HAP-1 (cell line): ENCODE data around the gene CD34.

Experiments
- DNase-seq, 2 experiments: peaks; one replicate each; pipeline ENCODE4 v3.0.0-alpha.2; 2016 to 2020; ENCODE audit warnings: low spot score in 2 of 2
- H3K27me3 ChIP-seq: fragments of 250-450 bp; sonication (Bioruptor Pico); 2 replicates; pipeline ENCODE4 v1.5.1; 2020; ENCODE audit warnings: low read depth, mild to moderate bottlenecking, moderate library complexity
- H3K36me3 ChIP-seq: fragments of 250-450 bp; sonication (Bioruptor Pico); replicated peaks from 2 replicates; pipeline ENCODE4 v1.5.1; 2020; ENCODE audit warnings: mild to moderate bottlenecking
- H3K4me1 ChIP-seq: fragments of 250-450 bp; sonication (Bioruptor Pico); 2 replicates; pipeline ENCODE4 v1.5.1; 2020; ENCODE audit warnings: mild to moderate bottlenecking
- H3K4me3 ChIP-seq: fragments of 250-450 bp; sonication (Bioruptor Pico); 2 replicates; pipeline ENCODE4 v1.5.1; 2020; ENCODE audit warnings: mild to moderate bottlenecking, moderate library complexity
- H3K9me3 ChIP-seq: fragments of 250-450 bp; sonication (Bioruptor Pico); 2 replicates; pipeline ENCODE4 v1.5.1; 2020; ENCODE audit warnings: mild to moderate bottlenecking, moderate library complexity
- in situ Hi-C: fragments of 300-500 bp; cut with MboI; formaldehyde crosslinking; loops from 3 replicates; pipeline ENCODE4 v1.14.3; 2020; ENCODE audit warnings: low sequenced_read_pairs, inconsistent platforms, mixed read lengths

Gene CD34

GRCh38 chr1:207901041-207901653 lies 9.8 kb downstream of the CD34 start:
- H3K4me1 ChIP-seq, result no peaks in the 10 kb centered on the region

GRCh38 chr1:207898836-207899235 lies 12.1 kb downstream of the CD34 start:
- H3K9me3 ChIP-seq, result no peaks in the 10 kb centered on the region
- no peak overlapping the region for H3K4me3 ChIP-seq
- no peak for DNase-seq
- H3K36me3 ChIP-seq, result no peaks in the 10 kb centered on the region
- H3K27me3 ChIP-seq, result no peaks in the 10 kb centered on the region; the same call in 1 of the 2 replicates
- H3K4me1 ChIP-seq, result no peaks in the 10 kb centered on the region
- in situ Hi-C loops, result no loop called here

More at GRCh38 chr1:207901041-207901653, 9.8 kb downstream of the CD34 start:
- in situ Hi-C loops, result no loop called here
- H3K4me3 ChIP-seq, result no peak overlapping the region
- H3K36me3 ChIP-seq, result no peaks in the 10 kb centered on the region
- H3K27me3 ChIP-seq, result no peaks in the 10 kb centered on the region
- no peaks in the 10 kb centered on the region for H3K9me3 ChIP-seq
- no peak for DNase-seq

GRCh38 chr1:207898260-207898659 lies 12.7 kb downstream of the CD34 start:
- Histone ChIP-seq H3K36me3 (no peaks in the 10 kb centered on the region), H3K9me3 (no peaks in the 10 kb centered on the region), H3K4me3 (no peak overlapping the region), H3K27me3 (no peaks in the 10 kb centered on the region; the same call in 1 of the 2 replicates), H3K4me1 (no peaks in the 10 kb centered on the region)
- no peak for DNase-seq
- in situ Hi-C loops, result no loop called here

- Histone ChIP-seq H3K9me3 (no peaks in the 10 kb centered on the region), H3K36me3 (no peaks in the 10 kb centered on the region), H3K27me3 (no peaks in the 10 kb centered on the region; the same call in 1 of the 2 replicates), H3K4me3 (no peak overlapping the region), H3K4me1 (no peaks in the 10 kb centered on the region)
- DNase-seq, result peak in 1 of 2 experiments; percentile 8
- in situ Hi-C loops, result no loop called here
Measured at GRCh38 chr1:207897188-207897587, 13.7 kb downstream of the CD34 start.

GRCh38 chr1:207896547-207896946 lies 14.4 kb downstream of the CD34 start:
- no peaks in the 10 kb centered on the region; the same call in 1 of the 2 replicates for H3K27me3 ChIP-seq

GRCh38 chr1:207894704-207895103 lies 16.2 kb downstream of the CD34 start:
- DNase-seq, result no peak
- Histone ChIP-seq H3K4me3 (no peak overlapping the region), H3K27me3 (no peaks in the 10 kb centered on the region; the same call in 1 of the 2 replicates), H3K36me3 (no peaks in the 10 kb centered on the region), H3K4me1 (no peaks in the 10 kb centered on the region), H3K9me3 (no peaks in the 10 kb centered on the region)
- in situ Hi-C loops, result no loop called here

More at GRCh38 chr1:207896547-207896946, 14.4 kb downstream of the CD34 start:
- DNase-seq, result no peak
- Histone ChIP-seq H3K9me3 (no peaks in the 10 kb centered on the region), H3K4me3 (no peak overlapping the region), H3K4me1 (no peaks in the 10 kb centered on the region), H3K36me3 (no peaks in the 10 kb centered on the region)
- in situ Hi-C loops, result no loop called here

- Histone ChIP-seq H3K9me3 (no peaks in the 10 kb centered on the region), H3K27me3 (no peaks in the 10 kb centered on the region; the same call in 1 of the 2 replicates), H3K4me1 (no peaks in the 10 kb centered on the region), H3K36me3 (no peaks in the 10 kb centered on the region), H3K4me3 (no peak overlapping the region)
- in situ Hi-C loops, result no loop called here
- DNase-seq, result no peak
Measured at GRCh38 chr1:207893737-207894582, 17.0 kb downstream of the CD34 start.

GRCh38 chr1:207892764-207893163 lies 18.2 kb downstream of the CD34 start:
- Histone ChIP-seq H3K4me1 (no peaks in the 10 kb centered on the region), H3K27me3 (no peaks in the 10 kb centered on the region; the same call in 1 of the 2 replicates), H3K9me3 (no peaks in the 10 kb centered on the region), H3K36me3 (no peaks in the 10 kb centered on the region), H3K4me3 (no peak overlapping the region)
- no peak for DNase-seq
- in situ Hi-C loops, result no loop called here

- Histone ChIP-seq H3K27me3 (no peaks in the 10 kb centered on the region; the same call in 1 of the 2 replicates), H3K36me3 (no peaks in the 10 kb centered on the region), H3K9me3 (no peaks in the 10 kb centered on the region), H3K4me3 (no peak overlapping the region), H3K4me1 (no peaks in the 10 kb centered on the region)
- no peak for DNase-seq
- in situ Hi-C loops, result no loop called here
Measured at GRCh38 chr1:207891148-207891547, 19.8 kb downstream of the CD34 start.

- no peaks in the 10 kb centered on the region for H3K9me3 ChIP-seq
- no peak for DNase-seq
- no peaks in the 10 kb centered on the region for H3K4me1 ChIP-seq
- H3K4me3 ChIP-seq, result no peak overlapping the region
- in situ Hi-C loops, result no loop called here
- H3K36me3 ChIP-seq, result no peaks in the 10 kb centered on the region
- no peaks in the 10 kb centered on the region; the same call in 1 of the 2 replicates for H3K27me3 ChIP-seq
Measured at GRCh38 chr1:207890136-207890738, 20.7 kb downstream of the CD34 start.

GRCh38 chr1:207888652-207889051 lies 22.3 kb downstream of the CD34 start:
- no peaks in the 10 kb centered on the region for H3K36me3 ChIP-seq
- in situ Hi-C loops, result no loop called here
- DNase-seq, result no peak
- H3K4me1 ChIP-seq, result no peaks in the 10 kb centered on the region
- no peaks in the 10 kb centered on the region; the same call in 1 of the 2 replicates for H3K27me3 ChIP-seq
- no peak overlapping the region for H3K4me3 ChIP-seq
- H3K9me3 ChIP-seq, result no peaks in the 10 kb centered on the region

GRCh38 chr1:207887542-207888201 lies 23.3 kb downstream of the CD34 start:
- no peaks in the 10 kb centered on the region for H3K4me1 ChIP-seq
- no peak for DNase-seq
- no peak overlapping the region for H3K4me3 ChIP-seq
- H3K36me3 ChIP-seq, result no peaks in the 10 kb centered on the region
- in situ Hi-C loops, result no loop called here
- no peaks in the 10 kb centered on the region for H3K9me3 ChIP-seq
- H3K27me3 ChIP-seq, result no peaks in the 10 kb centered on the region; the same call in none of the 2 replicates

- no peak overlapping the region for H3K4me3 ChIP-seq
- in situ Hi-C loops, result no loop called here
- no peaks in the 10 kb centered on the region for H3K36me3 ChIP-seq
- H3K4me1 ChIP-seq, result no peaks in the 10 kb centered on the region
- peaks cover 2% of the 10 kb centered on the region for H3K27me3 ChIP-seq
- no peak for DNase-seq
- H3K9me3 ChIP-seq, result no peaks in the 10 kb centered on the region
Measured at GRCh38 chr1:207886227-207886626, 24.7 kb downstream of the CD34 start.
